Fibroblast of lung (primary cell): ENCODE data around the gene CNOT1. TPM values are rescaled to one million over a fixed set of nuclear protein-coding genes. Genes with fewer than 3 reads are reported as not detected.
A peak's percentile ranks its signal among the peaks of the same experiment; 100 is the strongest.
"Not testable (repeated sequence)": the region's sequence is repeated elsewhere in the genome, so short reads cannot be mapped to it uniquely, and the experiment has no call there.

Source experiments
- DNase-seq, 2 donors: peaks; one replicate each; pipeline versions ENCODE4 v3.0.0 to v3.0.0-alpha.2; 2010; ENCODE audit warnings: low read depth in 2 of 2
- H2AFZ ChIP-seq: 2 replicates; pipeline ENCODE4 v1.5.1; 2012; ENCODE audit warnings: low read length, control low read depth, inconsistent platforms
- H3K27ac ChIP-seq: 2 replicates; pipeline ENCODE4 v1.5.1; 2011; ENCODE audit warnings: low read length, control low read depth; ENCODE audit not compliant: insufficient read depth
- H3K27me3 ChIP-seq: 2 replicates; pipeline ENCODE4 v1.5.1; 2011; ENCODE audit warnings: mild to moderate bottlenecking, low read length; ENCODE audit not compliant: control insufficient read depth, insufficient read depth
- H3K36me3 ChIP-seq: 2 replicates; pipeline ENCODE4 v1.5.1; 2011; ENCODE audit warnings: low read length; ENCODE audit not compliant: control insufficient read depth, insufficient read depth
- H3K4me1 ChIP-seq: 2 replicates; pipeline ENCODE4 v1.5.1; 2011; ENCODE audit warnings: low read length; ENCODE audit not compliant: control insufficient read depth, insufficient read depth; ENCODE audit errors: extremely low read depth
- H3K4me2 ChIP-seq: 2 replicates; pipeline ENCODE4 v1.5.1; 2011; ENCODE audit warnings: low read length, control low read depth; ENCODE audit not compliant: insufficient read depth; ENCODE audit errors: extremely low read depth
- H3K4me3 ChIP-seq, 4 experiments: fragments of 200-600 bp in 1 of 4; sonication (generic) in 1 of 4; replicated peaks in 1 of 4; 2 replicates each; pipeline ENCODE4 v1.5.1; 2011 to 2016; ENCODE audit warnings: low read length in 4 of 4, low read depth in 3 of 4, mild to moderate bottlenecking in 3 of 4, control low read depth in 2 of 4, inconsistent platforms in 1 of 4, mixed read lengths in 1 of 4; ENCODE audit not compliant: insufficient read depth in 1 of 4; ENCODE audit errors: control extremely low read depth in 1 of 4
- H3K79me2 ChIP-seq: 2 replicates; pipeline ENCODE4 v1.5.1; 2012; ENCODE audit warnings: mild to moderate bottlenecking, low read length, inconsistent platforms; ENCODE audit not compliant: control insufficient read depth, insufficient read depth
- H3K9ac ChIP-seq: 2 replicates; pipeline ENCODE4 v1.5.1; 2011; ENCODE audit warnings: mild to moderate bottlenecking, low read length, control low read depth; ENCODE audit not compliant: insufficient read depth
- H3K9me3 ChIP-seq: 2 replicates; pipeline ENCODE4 v1.5.1; 2012; ENCODE audit warnings: low read depth, low read length; ENCODE audit not compliant: control insufficient read depth, insufficient read depth
- H4K20me1 ChIP-seq: 2 replicates; pipeline ENCODE4 v1.5.1; 2011; ENCODE audit warnings: low read length; ENCODE audit not compliant: control insufficient read depth, insufficient read depth; ENCODE audit errors: extremely low read depth
- EZH2 ChIP-seq: IDR thresholded peaks from 2 replicates; pipeline ENCODE4 v1.5.1; 2012; ENCODE audit warnings: low read length, control low read depth, mild to moderate bottlenecking; ENCODE audit errors: missing control alignments
- polyA plus RNA-seq, 2 donors: library from polyadenylated mRNA; depleted of rRNA in 1 of 2; stranded (reverse) in 1 of 2; unstranded in 1 of 2; fragments of >200 nt; gene quantifications; 2 replicates each; pipeline ENCODE4 v1.2.1, GENCODE V29; 2011 to 2012; ENCODE audit warnings: missing spikeins in 1 of 2
- total RNA-seq: library from RNA; depleted of rRNA; stranded (reverse); fragments of >200 nt; gene quantifications from 2 replicates; pipeline ENCODE4 v1.2.1, GENCODE V29; 2014
- TF ChIP-seq, protein P1 (sequence below), 2 donors: IDR thresholded peaks in 1 of 2; conservative IDR thresholded peaks in 1 of 2; 1 replicate in 1 of 2; 2 replicates in 1 of 2; pipeline ENCODE4 v1.5.1; 2011 to 2012; ENCODE audit warnings: low read length in 2 of 2, control low read depth in 1 of 2, inconsistent platforms in 1 of 2, low read depth in 1 of 2, mild to moderate bottlenecking in 1 of 2

Gene CNOT1
- total and polyA plus RNA-seq, 2 donors (not counting 1 experiment from before 2014, with no cell fraction given): 59.0 to 162 TPM

GRCh38 chr16:58614860-58615259 lies 14.8 kb downstream of the CNOT1 start:
- Histone ChIP-seq H3K9ac (no peak overlapping the region), H3K27ac (no peak overlapping the region), H3K4me3 (no peak overlapping the region), H4K20me1 (no peaks in the 10 kb centered on the region), H3K36me3 (peaks cover 2% of the 10 kb centered on the region), H3K9me3 (no peaks in the 10 kb centered on the region), H3K27me3 (no peaks in the 10 kb centered on the region), H3K4me2 (no peak overlapping the region), H3K79me2 (peaks cover 72% of the 10 kb centered on the region), H3K4me1 (peaks cover 2% of the 10 kb centered on the region), H2AFZ (no peak overlapping the region)
- no peak for DNase-seq
- no peak for TF ChIP-seq EZH2
- TF ChIP-seq, protein P1, sequence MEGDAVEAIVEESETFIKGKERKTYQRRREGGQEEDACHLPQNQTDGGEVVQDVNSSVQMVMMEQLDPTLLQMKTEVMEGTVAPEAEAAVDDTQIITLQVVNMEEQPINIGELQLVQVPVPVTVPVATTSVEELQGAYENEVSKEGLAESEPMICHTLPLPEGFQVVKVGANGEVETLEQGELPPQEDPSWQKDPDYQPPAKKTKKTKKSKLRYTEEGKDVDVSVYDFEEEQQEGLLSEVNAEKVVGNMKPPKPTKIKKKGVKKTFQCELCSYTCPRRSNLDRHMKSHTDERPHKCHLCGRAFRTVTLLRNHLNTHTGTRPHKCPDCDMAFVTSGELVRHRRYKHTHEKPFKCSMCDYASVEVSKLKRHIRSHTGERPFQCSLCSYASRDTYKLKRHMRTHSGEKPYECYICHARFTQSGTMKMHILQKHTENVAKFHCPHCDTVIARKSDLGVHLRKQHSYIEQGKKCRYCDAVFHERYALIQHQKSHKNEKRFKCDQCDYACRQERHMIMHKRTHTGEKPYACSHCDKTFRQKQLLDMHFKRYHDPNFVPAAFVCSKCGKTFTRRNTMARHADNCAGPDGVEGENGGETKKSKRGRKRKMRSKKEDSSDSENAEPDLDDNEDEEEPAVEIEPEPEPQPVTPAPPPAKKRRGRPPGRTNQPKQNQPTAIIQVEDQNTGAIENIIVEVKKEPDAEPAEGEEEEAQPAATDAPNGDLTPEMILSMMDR (conservative IDR thresholded peaks at IDR 0.05 in 1 of 2, IDR thresholded peaks at IDR 0.05 in 1 of 2; ENCODE audit: low read depth in 1 of 2, low read length in 2 of 2): no peak

DNA sequence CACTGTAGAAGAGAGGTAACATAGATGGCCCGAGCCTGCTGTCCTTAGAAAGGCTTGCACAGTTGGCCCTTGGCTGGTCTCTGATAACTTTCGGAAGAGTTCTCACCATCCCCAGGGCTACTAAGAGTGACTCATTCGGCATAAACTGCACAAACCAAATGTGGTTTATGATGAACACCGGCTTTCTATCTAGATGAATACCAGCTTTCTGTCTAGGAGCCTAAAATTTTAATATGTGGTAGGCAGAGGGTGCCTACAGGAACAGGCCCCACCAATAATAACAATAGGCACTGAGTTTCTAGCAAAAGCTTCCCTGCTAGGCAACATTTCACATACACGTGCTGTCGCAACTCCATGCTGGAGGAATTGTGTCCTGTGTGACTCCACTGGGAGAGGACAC lies 15.4 kb downstream of the CNOT1 start:
- peak in 1 of 2 donors; percentile 69 for DNase-seq
- Histone ChIP-seq H4K20me1 (no peaks in the 10 kb centered on the region), H3K79me2 (peaks cover 73% of the 10 kb centered on the region), H3K27me3 (no peaks in the 10 kb centered on the region), H3K9me3 (no peaks in the 10 kb centered on the region), H3K9ac (no peak overlapping the region), H2AFZ (no peak overlapping the region), H3K27ac (no peak overlapping the region), H3K4me2 (no peak overlapping the region), H3K4me1 (peaks cover 2% of the 10 kb centered on the region), H3K36me3 (peaks cover 2% of the 10 kb centered on the region), H3K4me3 (no peak overlapping the region)
- no peak for TF ChIP-seq EZH2
- TF ChIP-seq, protein P1 (conservative IDR thresholded peaks at IDR 0.05 in 1 of 2, IDR thresholded peaks at IDR 0.05 in 1 of 2; ENCODE audit: low read depth in 1 of 2, low read length in 2 of 2): no peak

DNA sequence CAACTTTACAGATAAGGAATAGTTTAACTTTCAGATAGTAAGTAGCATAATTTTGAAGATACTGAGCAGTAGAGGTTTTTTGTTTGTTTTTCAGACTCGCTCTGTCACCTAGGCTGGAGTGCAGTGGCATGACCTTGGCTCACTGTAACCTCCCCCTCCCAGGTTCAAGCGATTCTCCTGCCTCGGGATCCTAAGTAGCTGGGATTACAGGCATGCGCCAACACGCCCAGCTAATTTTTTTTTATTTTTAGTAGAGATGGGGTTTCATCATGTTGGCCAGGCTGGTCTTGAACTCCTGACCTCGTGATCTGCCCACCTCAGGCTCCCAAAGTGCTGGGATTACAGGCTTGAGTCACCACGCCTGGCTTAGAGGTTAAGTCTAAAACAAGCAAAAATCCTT lies 16.7 kb downstream of the CNOT1 start:
- H3K4me3 ChIP-seq, H3K4me1 ChIP-seq, H3K9ac ChIP-seq, H4K20me1 ChIP-seq, H3K9me3 ChIP-seq, DNase-seq, H3K27me3 ChIP-seq, H3K27ac ChIP-seq, H3K4me2 ChIP-seq, H2AFZ ChIP-seq, H3K36me3 ChIP-seq: not testable (repeated sequence)
- H3K79me2 ChIP-seq: peaks cover 73% of the 10 kb centered on the region
